ENCODE results near the gene POC1B.
A peak's percentile ranks its signal among the peaks of the same experiment; 100 is the strongest.

Gene POC1B

DNA sequence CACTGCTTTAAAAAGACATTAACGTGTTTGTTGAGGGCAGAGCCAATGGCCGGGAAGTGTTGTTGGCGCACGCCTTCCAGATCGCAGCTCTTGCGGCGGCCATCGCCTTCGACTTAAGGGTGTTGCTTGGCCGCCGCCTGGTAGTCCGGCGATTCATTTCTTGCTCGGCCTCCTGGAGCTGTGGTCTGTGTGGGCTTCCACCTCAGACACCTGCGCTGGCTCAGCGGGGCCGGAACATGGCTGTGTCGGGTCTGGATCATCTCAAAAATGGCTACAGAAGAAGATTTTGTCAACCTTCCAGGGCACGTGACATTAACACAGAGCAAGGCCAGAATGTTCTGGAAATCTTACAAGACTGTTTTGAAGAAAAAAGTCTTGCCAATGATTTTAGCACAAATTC lies 26.0 kb downstream of the POC1B start:
- no peak for DNase-seq
- Mint-ChIP-seq H3K4me1 (peaks cover 6% of the 10 kb centered on the region), H3K27me3 (no peaks in the 10 kb centered on the region), H3K4me3 (no peak overlapping the region), H3K36me3 (peaks cover 34% of the 10 kb centered on the region), H3K27ac (no peak overlapping the region), H3K9me3 (no peaks in the 10 kb centered on the region)
- CTCF ChIA-PET: interaction anchor here (1.0 kb wide), 1 partner anchor 13 kb away, joined by 4 read pairs; no protein-coding TSS in a partner anchor

DNA sequence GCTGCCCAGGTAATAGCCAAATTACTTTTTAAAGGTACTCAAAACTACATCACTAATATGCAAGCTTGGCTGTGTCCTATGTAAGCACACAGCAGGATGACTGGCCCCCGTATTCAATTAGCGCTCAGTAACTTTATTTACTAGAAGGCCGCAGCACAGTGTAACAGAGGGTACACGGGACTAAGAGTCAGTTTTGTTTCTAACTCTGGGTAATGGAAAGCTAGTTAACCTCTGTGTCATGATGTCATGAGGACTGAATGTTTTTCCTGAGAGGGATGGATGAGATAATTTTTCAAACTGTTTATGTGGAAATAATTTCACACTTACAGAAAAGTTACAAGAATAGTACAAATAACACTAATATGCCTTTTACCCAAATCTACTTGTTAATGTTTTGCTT lies 28.4 kb downstream of the POC1B start:
- no peaks in the 10 kb centered on the region for H3K9me3 Mint-ChIP-seq
- H3K4me3 Mint-ChIP-seq: no peak overlapping the region
- H3K27ac Mint-ChIP-seq: no peak overlapping the region
- peaks cover 14% of the 10 kb centered on the region for H3K4me1 Mint-ChIP-seq
- DNase-seq: no peak
- CTCF ChIA-PET: interaction anchor here (1.3 to 1.7 kb wide), 2 partner anchors 10 to 30 kb away, joined by 3 to 4 read pairs; no protein-coding TSS in a partner anchor
- peaks cover 42% of the 10 kb centered on the region for H3K36me3 Mint-ChIP-seq
- H3K27me3 Mint-ChIP-seq: no peaks in the 10 kb centered on the region

DNA sequence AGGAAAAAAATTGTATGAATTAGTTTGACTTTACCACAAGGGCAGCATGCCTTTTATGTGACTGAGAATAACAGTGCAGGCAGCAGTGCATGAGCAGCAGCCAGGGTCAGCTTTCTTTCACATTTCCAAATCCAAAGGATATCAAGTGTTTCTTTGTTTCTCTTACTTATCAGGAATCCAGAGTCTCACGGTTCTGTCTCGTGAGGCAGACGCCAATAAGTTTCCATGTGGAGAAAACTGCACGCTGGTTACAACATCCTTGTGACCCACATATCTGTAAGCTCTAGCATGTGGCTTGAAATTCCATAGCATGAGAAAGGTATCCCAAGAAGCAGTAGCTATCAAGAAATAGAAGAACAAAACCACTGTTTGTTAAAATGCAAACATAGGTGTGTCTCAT lies 28.8 kb downstream of the POC1B start:
- Mint-ChIP-seq H3K4me1 (peaks cover 14% of the 10 kb centered on the region), H3K36me3 (peaks cover 40% of the 10 kb centered on the region), H3K9me3 (no peaks in the 10 kb centered on the region), H3K27ac (no peak overlapping the region), H3K27me3 (no peaks in the 10 kb centered on the region), H3K4me3 (no peak overlapping the region)
- DNase-seq: no peak
- CTCF ChIA-PET: interaction anchor here (1.3 to 1.7 kb wide), 2 partner anchors 9 to 30 kb away, joined by 3 to 4 read pairs; no protein-coding TSS in a partner anchor

DNA sequence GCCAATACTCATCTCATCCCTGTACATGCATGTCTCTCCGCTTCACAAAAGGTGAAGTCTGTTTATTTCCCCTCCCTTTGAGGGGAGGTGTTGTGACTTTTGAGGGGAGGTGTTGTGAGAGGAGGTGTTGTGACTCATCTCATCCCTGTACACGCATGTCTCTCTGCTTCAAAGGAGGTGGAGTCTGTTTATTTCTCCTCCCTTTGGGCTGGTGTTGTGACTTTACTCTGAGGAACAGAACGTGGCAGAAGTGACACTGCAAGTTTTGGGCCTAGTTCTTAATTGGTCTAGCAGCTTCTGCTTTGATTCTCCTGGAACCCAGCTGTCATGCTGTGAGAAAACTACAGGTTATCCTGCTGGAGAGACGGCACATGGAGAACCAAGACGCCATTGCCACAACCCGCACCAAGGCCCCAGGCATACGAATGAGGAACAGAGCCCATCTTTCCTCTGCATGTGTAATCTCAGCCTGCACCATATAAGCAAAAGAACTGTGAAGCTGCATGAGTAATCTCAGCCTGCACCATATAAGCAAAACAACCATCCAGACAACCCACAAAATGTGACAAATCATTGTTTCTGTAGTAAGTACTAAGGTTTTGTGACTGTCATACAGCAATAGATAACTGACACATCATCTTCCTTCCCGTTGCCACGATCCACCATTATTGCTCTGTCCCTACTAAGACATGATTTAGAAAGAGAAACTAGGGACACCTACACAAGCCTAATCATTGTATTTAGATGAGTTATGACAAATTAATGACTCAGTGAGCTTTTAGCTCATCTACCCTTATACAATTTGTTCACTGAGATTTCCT lies 31.2 kb downstream of the POC1B start:
- Mint-ChIP-seq H3K4me1 (peaks cover 14% of the 10 kb centered on the region), H3K36me3 (peaks cover 40% of the 10 kb centered on the region), H3K9me3 (no peaks in the 10 kb centered on the region), H3K27me3 (no peaks in the 10 kb centered on the region), H3K27ac (peak overlapping the region; percentile 12), H3K4me3 (no peak overlapping the region)
- no peak for DNase-seq
- CTCF ChIA-PET: interaction anchor here (1.0 kb wide), 1 partner anchor 30 kb away, joined by 3 read pairs; the partner anchor contains the start of gene GALNT4

DNA sequence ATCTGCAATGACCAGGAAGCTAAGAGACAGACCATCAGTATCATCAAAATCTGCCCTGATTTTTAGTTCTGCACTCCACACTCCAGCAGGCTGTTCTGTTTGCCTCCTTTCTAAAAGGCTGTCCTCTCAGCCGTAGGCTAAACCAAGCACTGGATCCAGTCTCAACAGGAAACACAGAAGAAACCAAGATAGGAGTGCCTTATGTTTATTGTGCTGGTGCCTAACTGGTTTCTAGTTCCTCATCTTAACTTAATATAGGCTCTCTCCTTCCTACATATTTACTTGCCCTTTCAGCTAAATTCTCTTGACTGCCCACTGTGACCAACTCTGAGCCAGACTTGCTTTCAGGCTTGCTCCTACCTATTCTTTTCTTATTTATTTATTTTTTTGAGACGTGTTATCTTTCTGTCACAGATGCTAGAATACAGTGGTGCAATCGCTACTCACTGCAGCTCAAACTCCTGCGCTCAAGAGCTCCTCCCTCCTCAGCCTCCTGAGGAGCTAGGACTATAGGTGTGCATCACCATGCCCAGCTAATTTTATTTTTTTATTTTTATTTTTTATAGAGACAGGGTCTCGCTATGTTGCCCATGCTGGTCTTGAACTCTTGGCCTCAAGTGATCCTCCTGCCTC lies 32.1 kb downstream of the POC1B start:
- H3K9me3 Mint-ChIP-seq: no peaks in the 10 kb centered on the region
- H3K4me3 Mint-ChIP-seq: no peak overlapping the region
- H3K27me3 Mint-ChIP-seq: no peaks in the 10 kb centered on the region
- CTCF ChIA-PET: no interaction called here
- DNase-seq: no peak
- H3K27ac Mint-ChIP-seq: no peak overlapping the region
- peaks cover 39% of the 10 kb centered on the region for H3K36me3 Mint-ChIP-seq
- peaks cover 14% of the 10 kb centered on the region for H3K4me1 Mint-ChIP-seq

DNA sequence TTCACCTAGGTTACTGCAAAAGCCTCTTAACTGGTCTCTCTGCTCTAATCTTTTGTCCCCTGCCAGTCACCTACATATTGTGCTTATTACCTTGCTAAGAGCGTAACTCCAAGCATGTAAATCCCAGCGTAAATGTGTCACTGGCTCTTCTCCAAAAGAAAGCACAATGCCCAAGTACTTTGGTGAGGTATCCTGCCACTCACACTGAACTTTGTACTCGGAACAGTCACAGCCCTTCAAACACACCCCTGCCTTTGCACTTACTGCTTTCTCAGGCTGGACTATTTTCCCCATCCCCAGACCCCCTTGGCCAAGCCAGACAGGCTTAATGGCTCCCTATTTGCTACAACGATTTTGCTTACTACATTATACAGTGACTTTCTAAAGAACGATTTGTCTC lies 33.0 kb downstream of the POC1B start:
- no peak for DNase-seq
- H3K36me3 Mint-ChIP-seq: peaks cover 39% of the 10 kb centered on the region
- no peak overlapping the region for H3K4me3 Mint-ChIP-seq
- CTCF ChIA-PET: no interaction called here
- H3K9me3 Mint-ChIP-seq: no peaks in the 10 kb centered on the region
- peaks cover 14% of the 10 kb centered on the region for H3K4me1 Mint-ChIP-seq
- no peak overlapping the region for H3K27ac Mint-ChIP-seq
- no peaks in the 10 kb centered on the region for H3K27me3 Mint-ChIP-seq

DNA sequence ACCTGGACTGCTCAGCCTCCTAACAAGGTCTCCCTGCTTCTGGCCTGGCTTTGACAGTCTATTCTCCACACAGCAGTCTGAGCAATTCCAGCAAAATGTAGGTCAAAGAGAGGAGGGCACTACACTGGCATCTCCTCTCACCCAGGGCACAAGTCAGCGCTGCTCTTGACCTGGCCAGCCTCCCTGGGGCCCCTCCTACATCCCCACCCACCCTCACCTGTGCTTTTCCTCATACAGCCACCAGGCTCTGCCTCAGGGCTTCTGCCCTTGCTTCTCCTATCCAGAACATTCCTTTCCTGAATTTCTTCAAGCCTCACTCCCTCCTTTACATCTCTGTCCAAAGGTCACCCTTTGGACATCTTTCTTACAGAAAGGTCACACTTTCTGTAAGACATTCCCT lies 34.9 kb downstream of the POC1B start:
- no peak overlapping the region for H3K4me3 Mint-ChIP-seq
- H3K27ac Mint-ChIP-seq: no peak overlapping the region
- no peak for DNase-seq
- no peaks in the 10 kb centered on the region for H3K27me3 Mint-ChIP-seq
- peaks cover 45% of the 10 kb centered on the region for H3K36me3 Mint-ChIP-seq
- peaks cover 14% of the 10 kb centered on the region for H3K4me1 Mint-ChIP-seq
- CTCF ChIA-PET: interaction anchor here (1.1 kb wide), 1 partner anchor 53 kb away, joined by 3 read pairs; no protein-coding TSS in a partner anchor
- no peaks in the 10 kb centered on the region for H3K9me3 Mint-ChIP-seq

DNA sequence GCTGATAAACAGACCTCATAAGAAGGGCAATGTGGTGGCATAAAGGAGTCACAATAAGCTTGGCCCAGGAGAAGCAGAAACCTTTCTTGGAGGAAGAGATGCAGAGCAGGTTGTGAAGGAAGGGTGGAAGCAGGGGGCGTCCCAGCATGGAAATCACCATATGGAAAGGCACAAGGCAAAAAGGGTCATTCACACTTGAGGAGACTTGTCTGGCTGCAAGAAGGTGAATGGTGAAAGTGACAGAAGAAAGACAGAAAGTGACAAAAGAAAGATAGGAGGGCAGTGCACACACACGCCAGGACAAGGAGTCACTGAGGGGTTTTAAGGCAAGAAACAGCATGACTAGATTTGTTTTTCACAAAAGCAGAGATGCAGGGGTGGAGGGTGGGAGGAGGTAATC lies 39.6 kb downstream of the POC1B start:
- DNase-seq: no peak
- Mint-ChIP-seq H3K4me1 (no peaks in the 10 kb centered on the region), H3K9me3 (no peaks in the 10 kb centered on the region), H3K36me3 (peaks cover 46% of the 10 kb centered on the region), H3K4me3 (no peak overlapping the region), H3K27me3 (no peaks in the 10 kb centered on the region), H3K27ac (no peak overlapping the region)
- CTCF ChIA-PET: interaction anchor here (1.4 kb wide), 1 partner anchor 21 kb away, joined by 5 read pairs; no protein-coding TSS in a partner anchor

DNA sequence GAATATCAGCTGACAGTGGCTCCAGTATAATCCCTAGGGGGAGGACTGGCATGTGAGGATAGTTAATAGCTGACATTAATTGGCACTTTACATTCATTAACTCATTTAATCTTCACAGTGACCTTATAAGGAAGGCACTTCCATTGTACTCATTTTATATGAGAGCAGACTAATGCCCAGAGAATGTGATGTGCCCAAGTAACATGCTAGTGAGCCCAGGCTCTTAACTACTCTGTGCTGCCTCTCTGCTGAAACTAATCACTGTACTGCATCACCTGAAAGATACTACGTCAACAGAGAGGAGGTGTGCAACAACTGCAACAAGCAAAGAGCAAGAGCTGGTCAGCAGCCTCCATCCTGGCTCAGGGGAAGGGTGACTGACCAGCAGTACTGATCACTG lies 41.4 kb downstream of the POC1B start:
- CTCF ChIA-PET: no interaction called here
- Mint-ChIP-seq H3K4me1 (no peaks in the 10 kb centered on the region), H3K9me3 (no peaks in the 10 kb centered on the region), H3K4me3 (no peak overlapping the region), H3K27me3 (no peaks in the 10 kb centered on the region), H3K36me3 (peaks cover 41% of the 10 kb centered on the region), H3K27ac (no peak overlapping the region)
- DNase-seq: no peak

DNA sequence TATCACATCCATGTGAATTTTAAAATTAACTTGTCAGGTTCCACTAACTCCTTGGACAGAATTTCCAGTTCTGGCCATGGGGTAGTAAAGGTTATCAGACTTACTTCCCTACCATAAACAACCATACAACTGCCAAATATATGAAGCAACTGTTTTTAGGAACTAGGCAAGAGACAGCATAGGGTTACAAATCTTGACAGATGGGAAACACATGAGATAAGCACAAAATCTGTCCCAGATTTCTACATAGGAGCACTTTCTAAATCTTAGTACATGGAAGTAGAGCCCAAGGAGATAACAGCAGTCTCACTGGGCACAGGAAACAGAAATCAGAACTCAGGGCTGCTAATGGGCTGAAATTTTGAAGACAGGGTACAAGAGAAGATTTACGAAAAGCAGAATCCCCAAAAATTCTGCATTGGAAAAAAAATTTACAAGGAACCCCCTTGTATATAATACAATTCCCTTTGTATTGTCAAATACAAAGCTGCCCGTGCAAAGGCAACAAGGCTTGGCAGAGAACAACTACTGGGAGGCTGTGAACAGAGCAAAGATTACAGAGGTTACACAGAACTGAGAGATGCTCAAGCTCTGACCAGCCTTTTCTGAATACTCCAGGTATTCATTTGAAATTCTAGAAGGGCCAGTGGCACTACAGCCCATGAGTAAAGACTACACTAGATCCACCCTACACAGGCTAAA lies 44.5 kb downstream of the POC1B start:
- Mint-ChIP-seq H3K4me1 (peaks cover 11% of the 10 kb centered on the region), H3K27me3 (no peaks in the 10 kb centered on the region), H3K36me3 (peaks cover 35% of the 10 kb centered on the region), H3K9me3 (no peaks in the 10 kb centered on the region), H3K4me3 (no peak overlapping the region), H3K27ac (no peak overlapping the region)
- CTCF ChIA-PET: no interaction called here
- DNase-seq: no peak

DNA sequence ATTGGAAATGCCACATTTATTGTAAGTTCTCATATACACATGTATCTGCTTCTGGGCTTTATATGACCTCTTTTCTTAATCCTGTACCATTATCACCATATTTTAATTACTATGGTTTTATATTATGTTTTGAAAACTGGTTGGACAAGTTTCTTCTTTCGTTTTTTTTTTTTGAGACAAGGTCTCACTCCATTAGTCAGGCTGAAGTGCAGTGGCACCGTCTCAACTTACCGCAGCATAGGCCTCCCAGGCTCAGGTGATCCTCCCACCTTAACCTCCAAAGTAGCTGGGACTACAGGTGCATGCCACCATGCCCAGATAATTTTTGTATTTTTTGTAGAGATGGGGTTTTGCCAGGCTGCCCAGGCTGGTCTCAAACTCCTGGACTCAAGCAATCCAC lies 45.9 kb downstream of the POC1B start:
- CTCF ChIA-PET: no interaction called here
- peaks cover 27% of the 10 kb centered on the region for H3K36me3 Mint-ChIP-seq
- no peaks in the 10 kb centered on the region for H3K27me3 Mint-ChIP-seq
- no peak for DNase-seq
- H3K9me3 Mint-ChIP-seq: no peaks in the 10 kb centered on the region
- H3K4me3 Mint-ChIP-seq: no peak overlapping the region
- no peak overlapping the region for H3K27ac Mint-ChIP-seq
- peaks cover 18% of the 10 kb centered on the region for H3K4me1 Mint-ChIP-seq

DNA sequence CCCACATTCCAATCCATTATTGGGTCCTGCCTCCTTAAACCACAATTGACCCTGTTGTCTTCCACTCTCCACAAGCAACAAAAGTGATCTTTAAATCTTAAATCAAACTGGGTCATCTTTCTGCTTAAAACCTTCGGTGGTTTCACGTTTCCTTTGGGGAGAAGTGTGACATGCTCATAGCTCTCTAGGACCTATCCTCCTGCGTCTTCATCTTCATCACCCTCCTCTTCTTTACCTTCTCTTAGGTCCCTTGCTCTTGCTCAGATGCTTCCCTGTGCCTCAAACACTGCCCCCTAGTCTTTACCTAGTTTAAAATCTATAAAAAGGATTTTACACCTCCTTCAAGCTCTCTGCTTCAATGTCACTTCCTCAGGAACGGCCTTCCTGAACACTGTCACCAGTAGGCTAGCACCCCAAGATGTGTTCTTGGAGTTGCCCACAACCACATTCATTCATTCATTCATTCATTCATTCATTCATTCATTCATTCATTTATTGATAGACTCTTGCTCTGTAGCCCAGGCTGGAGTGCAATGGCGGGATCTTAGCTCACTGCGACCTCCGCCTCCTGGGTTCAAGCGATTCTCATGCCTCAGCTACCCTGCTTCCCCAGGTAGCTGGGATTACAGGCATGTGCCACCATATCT lies 48.1 kb downstream of the POC1B start:
- Mint-ChIP-seq H3K4me3 (no peak overlapping the region), H3K27me3 (no peaks in the 10 kb centered on the region), H3K4me1 (peaks cover 28% of the 10 kb centered on the region), H3K27ac (no peak overlapping the region), H3K36me3 (peaks cover 28% of the 10 kb centered on the region), H3K9me3 (no peaks in the 10 kb centered on the region)
- CTCF ChIA-PET: no interaction called here
- DNase-seq: no peak

DNA sequence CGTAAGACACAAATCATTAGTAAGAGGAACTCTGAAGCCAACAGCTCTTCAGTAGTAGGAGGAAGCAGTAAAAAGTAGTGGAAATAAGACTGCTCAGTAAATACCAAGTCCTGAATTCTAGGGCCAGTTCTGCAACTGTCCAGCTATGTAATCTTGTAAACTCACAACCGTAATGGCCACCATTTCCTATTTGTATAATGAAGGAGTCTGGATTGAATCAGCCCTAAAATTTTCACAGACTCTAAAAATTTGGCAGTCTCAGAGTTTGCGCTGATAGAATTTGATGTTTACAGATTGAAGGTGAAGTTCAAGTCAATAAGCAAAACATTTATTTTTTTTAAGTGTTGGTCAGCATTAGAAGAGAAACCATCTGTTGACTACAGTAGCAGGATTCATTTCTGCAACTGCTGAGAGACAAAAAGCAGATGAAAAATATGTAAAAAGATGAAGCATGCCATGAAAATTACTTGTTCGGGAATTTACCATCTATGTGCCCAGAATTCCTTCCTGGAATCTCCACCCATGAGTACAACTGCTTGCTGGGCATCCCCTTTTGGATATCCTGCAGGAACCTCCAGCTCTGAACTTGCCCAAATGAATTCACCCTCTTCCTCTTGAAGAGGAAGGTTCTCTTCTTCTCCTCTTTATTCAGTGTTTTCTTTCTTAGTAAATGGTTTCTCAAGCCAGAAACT lies 48.8 kb downstream of the POC1B start:
- no peaks in the 10 kb centered on the region for H3K27me3 Mint-ChIP-seq
- no peak overlapping the region for H3K4me3 Mint-ChIP-seq
- no peak for DNase-seq
- H3K27ac Mint-ChIP-seq: peak overlapping the region; percentile 58
- CTCF ChIA-PET: no interaction called here
- peaks cover 29% of the 10 kb centered on the region for H3K36me3 Mint-ChIP-seq
- H3K4me1 Mint-ChIP-seq: peaks cover 34% of the 10 kb centered on the region
- no peaks in the 10 kb centered on the region for H3K9me3 Mint-ChIP-seq

DNA sequence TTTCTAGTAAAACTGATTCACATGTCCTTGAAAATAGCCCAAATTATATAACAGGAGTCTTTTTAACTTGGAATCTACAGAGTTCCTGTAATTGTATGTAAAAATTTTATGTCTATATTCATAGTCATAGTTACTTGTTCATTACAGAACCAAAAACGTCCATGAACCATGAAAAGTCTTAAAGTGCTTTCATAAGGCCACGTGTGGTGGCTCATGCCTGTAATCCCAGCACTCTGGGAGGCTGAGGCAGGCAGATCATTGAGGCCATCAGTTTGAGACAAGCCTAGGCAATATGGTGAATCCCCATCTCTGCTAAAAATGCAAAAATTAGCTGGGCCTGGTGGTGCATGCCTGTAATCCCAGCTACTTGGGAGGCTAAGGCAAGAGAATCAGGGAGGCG lies 49.6 kb downstream of the POC1B start:
- H3K4me3 Mint-ChIP-seq: no peak overlapping the region
- H3K36me3 Mint-ChIP-seq: peaks cover 29% of the 10 kb centered on the region
- no peaks in the 10 kb centered on the region for H3K9me3 Mint-ChIP-seq
- peaks cover 38% of the 10 kb centered on the region for H3K4me1 Mint-ChIP-seq
- CTCF ChIA-PET: no interaction called here
- no peak overlapping the region for H3K27ac Mint-ChIP-seq
- H3K27me3 Mint-ChIP-seq: no peaks in the 10 kb centered on the region
- DNase-seq: no peak
